Activated CD4-positive, alpha-beta T cell treated with anti-CD3 and anti-CD28 coated beads for 24 hours (primary cell): ENCODE data around the gene EIF3F.

ENCODE experiments used
- DNase-seq, 2 donors: peaks; one replicate each; pipeline ENCODE4 v3.0.0-alpha.2; 2020; ENCODE audit warnings: low read depth in 2 of 2

Gene EIF3F

GRCh38 chr11:8039530-8040260 lies 52.6 kb downstream of the EIF3F start:
- no peak for DNase-seq

GRCh38 chr11:8040261-8040920 lies 53.3 kb downstream of the EIF3F start:
- no peak for DNase-seq

DNA sequence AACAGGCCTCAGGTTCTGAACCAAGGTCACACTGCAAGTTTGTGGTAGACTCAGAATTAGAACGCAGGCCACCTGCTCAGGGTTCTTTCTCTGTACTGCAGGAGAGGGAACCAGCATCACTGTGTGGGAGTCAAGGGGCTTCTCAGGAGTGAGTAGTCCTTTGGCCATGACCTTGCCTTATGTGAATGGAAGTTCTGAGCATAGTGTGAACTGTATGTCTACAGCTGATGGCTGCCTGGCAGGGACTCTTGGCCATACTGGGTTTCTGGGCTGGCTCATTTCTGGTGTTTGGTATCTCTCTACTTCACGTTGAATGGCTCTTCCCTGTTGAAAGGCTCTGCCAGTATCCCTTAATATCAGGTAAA lies 53.8 kb downstream of the EIF3F start:
- no peak for DNase-seq

- no peak for DNase-seq
These were observed 54.4 kb downstream of the EIF3F start for GRCh38 chr11:8041576-8041975.

GRCh38 chr11:8043756-8044155 lies 56.6 kb downstream of the EIF3F start:
- DNase-seq, result no peak

- no peak for DNase-seq
These were observed 58.7 kb downstream of the EIF3F start for GRCh38 chr11:8045839-8046238.

GRCh38 chr11:8047382-8047781 lies 60.2 kb downstream of the EIF3F start:
- DNase-seq, result no peak

DNA sequence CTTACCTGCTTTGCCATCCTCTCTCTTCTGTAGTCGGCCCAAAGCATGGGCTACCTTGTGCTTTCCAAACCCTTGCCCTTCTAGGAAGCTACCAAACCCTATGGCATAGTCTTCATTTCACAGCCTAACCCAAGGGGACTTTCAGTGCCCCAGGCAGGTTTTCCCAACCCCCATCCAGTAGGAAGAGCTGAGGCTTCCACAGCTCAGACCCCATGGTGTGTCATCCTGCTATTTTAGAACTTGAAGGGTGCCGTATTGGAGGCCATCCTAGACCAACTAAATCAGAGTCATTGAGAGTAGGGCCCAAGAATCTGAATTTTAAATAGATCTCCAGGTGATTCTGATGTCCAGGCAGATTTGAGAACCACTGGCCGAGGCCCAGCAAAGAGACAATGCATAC lies 61.9 kb downstream of the EIF3F start:
- DNase-seq, result no peak
